ENCODE results near the gene CC2D2A.
A peak's percentile ranks its signal among the peaks of the same experiment; 100 is the strongest.

The CC2D2A gene

DNA sequence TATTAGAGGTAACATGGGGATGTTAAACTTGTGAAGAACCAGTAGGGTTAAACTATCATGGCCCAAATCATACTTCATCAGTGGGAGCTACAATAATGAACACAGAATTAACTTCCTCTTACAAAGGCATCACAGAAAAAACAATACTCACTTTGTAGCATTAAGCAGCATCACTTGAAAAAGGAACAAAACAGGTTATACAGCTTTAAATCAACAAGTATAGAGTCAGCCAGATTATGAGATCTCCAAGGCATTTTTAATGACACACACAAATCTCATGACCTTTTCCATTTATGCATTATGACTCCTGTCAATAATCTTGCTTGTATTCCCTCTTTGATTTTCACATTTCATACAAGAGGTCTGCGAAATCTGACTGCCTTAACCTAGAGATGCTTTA, 167.1 kb downstream of the CC2D2A start:
- TF ChIP-seq CTCF (IDR thresholded peaks at IDR 0.05; ENCODE audit: low read depth, low read length), result no peak
- H3K9me3 ChIP-seq (ENCODE audit: severe bottlenecking), result no peaks in the 10 kb centered on the region
- H3K4me3 ChIP-seq (ENCODE audit: low read depth, low read length), result no peak overlapping the region
- H3K36me3 ChIP-seq, result peaks cover 74% of the 10 kb centered on the region
- no peak for DNase-seq
- no peak overlapping the region for H3K27ac ChIP-seq
- no peaks in the 10 kb centered on the region for H3K27me3 ChIP-seq (ENCODE audit: insufficient read depth, low read depth, severe bottlenecking)

DNA sequence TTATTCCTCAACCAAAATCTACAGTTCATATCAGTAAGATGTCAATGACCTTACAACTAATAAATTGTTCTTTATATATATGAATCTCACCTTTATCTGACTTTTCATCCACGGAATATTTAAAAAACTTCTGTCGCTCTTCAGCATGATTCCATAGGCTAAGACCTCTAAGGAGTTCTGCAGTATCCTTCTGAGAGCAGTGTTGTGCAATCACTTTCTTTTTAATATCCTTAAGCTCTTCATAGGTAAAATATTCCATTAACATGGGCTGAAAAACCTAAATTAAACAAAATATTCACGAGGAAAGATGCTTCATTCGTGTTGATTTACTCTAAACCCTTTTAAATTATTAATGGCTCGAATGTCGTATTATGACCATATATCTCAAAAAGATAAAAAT, 168.7 kb downstream of the CC2D2A start:
- no peak overlapping the region for H3K4me3 ChIP-seq (ENCODE audit: low read depth, low read length)
- H3K27ac ChIP-seq, result no peak overlapping the region
- H3K9me3 ChIP-seq (ENCODE audit: severe bottlenecking), result no peaks in the 10 kb centered on the region

DNA sequence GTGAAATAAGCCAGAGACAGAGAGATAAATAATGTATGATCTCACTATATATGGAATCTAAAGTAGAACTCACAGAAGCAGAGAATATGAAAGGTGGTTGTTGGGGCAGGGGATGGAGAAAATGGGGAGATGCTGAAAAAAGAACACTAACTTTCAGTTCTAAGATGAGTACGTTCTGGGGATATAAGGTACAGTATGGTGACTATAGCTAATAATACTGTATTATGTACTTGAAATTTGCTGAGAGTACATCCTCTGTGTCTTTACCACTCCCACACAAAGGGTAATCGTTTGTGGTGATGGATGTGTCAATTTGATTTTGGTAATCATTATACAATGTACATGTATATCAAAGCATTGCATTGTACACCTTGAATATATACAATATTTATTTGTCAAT, 178.9 kb downstream of the CC2D2A start:
- DNase-seq, result no peak
- Histone ChIP-seq H3K27ac (no peak overlapping the region), H3K27me3 (ENCODE audit: insufficient read depth, low read depth, severe bottlenecking) (no peaks in the 10 kb centered on the region), H3K36me3 (no peaks in the 10 kb centered on the region; the same call in 1 of the 2 replicates), H3K9me3 (ENCODE audit: severe bottlenecking) (no peaks in the 10 kb centered on the region), H3K4me3 (ENCODE audit: low read depth, low read length) (no peak overlapping the region)
- TF ChIP-seq CTCF (IDR thresholded peaks at IDR 0.05; ENCODE audit: low read depth, low read length), result no peak

More for the DNA sequence above, 168.7 kb downstream of the CC2D2A start:
- no peak for DNase-seq
- H3K27me3 ChIP-seq (ENCODE audit: insufficient read depth, low read depth, severe bottlenecking), result no peaks in the 10 kb centered on the region
- TF ChIP-seq CTCF (IDR thresholded peaks at IDR 0.05; ENCODE audit: low read depth, low read length), result no peak
- H3K36me3 ChIP-seq, result peaks cover 61% of the 10 kb centered on the region

DNA sequence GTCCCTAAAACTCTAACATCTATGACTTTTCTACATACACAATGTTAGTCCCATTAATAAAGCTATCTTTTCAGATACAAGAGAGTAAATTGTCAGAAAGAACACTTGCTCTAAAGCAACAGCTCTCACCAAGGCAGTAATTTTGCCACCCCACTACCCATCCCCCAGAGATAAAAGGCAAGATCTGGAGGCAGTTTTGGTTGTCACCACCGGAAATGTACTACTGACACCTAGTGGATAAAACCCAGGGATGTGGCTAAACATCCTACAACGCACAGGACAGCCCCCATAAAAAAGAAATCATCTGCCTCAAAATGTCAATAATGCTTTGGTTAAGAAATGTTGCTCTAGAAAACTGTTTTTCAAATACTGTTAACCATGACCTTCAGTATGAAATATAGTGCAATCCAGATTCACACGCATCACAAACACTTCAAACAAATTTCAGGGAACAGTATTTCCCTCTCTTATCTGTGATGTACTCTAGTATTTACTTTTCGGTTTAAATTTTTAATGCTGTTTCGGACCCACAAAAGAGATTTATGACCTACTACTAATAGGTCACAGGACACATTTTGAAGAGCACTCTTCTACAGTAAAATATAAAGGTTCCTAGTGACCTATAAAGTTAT, 180.3 kb downstream of the CC2D2A start:
- H3K36me3 ChIP-seq, result no peaks in the 10 kb centered on the region
- TF ChIP-seq CTCF (IDR thresholded peaks at IDR 0.05; ENCODE audit: low read depth, low read length), result peak; percentile 79
- no peaks in the 10 kb centered on the region for H3K27me3 ChIP-seq (ENCODE audit: insufficient read depth, low read depth, severe bottlenecking)
- H3K27ac ChIP-seq, result peak overlapping the region; percentile 7; the same call in 1 of the 2 replicates
- peak; percentile 64 for DNase-seq
- no peak overlapping the region for H3K4me3 ChIP-seq (ENCODE audit: low read depth, low read length)
- no peaks in the 10 kb centered on the region for H3K9me3 ChIP-seq (ENCODE audit: severe bottlenecking)
